NOMO-1 treated with DMSO at 0.1 percent for 48 hours (cell line): ENCODE results near the gene CD82.
A peak's percentile ranks its signal among the peaks of the same experiment; 100 is the strongest.

Experiments
- DNase-seq: peaks from one replicate; lab custom pipeline; 2025; ENCODE audit not compliant: unreplicated experiment; lab: John Stamatoyannopoulos, UW

The CD82 gene

GRCh38 chr11:44565211-44565952 lies at the start of gene CD82:
Gene CD82, plus strand, starts transcription at chr11:44565663. Its CDS starts 29,000 bp downstream, at chr11:44594663.
- peak; percentile 96 for DNase-seq

- DNase-seq, result no peak
Measured at GRCh38 chr11:44516688-44517507, 48.6 kb upstream of the CD82 start.

GRCh38 chr11:44517541-44517940 lies 47.9 kb upstream of the CD82 start:
- DNase-seq, result no peak

GRCh38 chr11:44518968-44519550 lies 46.4 kb upstream of the CD82 start:
- DNase-seq, result no peak

GRCh38 chr11:44519989-44520737 lies 45.3 kb upstream of the CD82 start:
- no peak for DNase-seq

- no peak for DNase-seq
Measured at GRCh38 chr11:44521148-44521547, 44.3 kb upstream of the CD82 start.

GRCh38 chr11:44522294-44522693 lies 43.2 kb upstream of the CD82 start:
- no peak for DNase-seq

GRCh38 chr11:44524346-44524745 lies 41.1 kb upstream of the CD82 start:
- no peak for DNase-seq

- no peak for DNase-seq
Measured at GRCh38 chr11:44524751-44525201, 40.7 kb upstream of the CD82 start.

- DNase-seq, result no peak
Measured at GRCh38 chr11:44525473-44526252, 39.8 kb upstream of the CD82 start.

GRCh38 chr11:44526438-44526837 lies 39.0 kb upstream of the CD82 start:
- no peak for DNase-seq

- no peak for DNase-seq
Measured at GRCh38 chr11:44527476-44527875, 38.0 kb upstream of the CD82 start.

GRCh38 chr11:44528103-44528502 lies 37.4 kb upstream of the CD82 start:
- DNase-seq, result no peak

GRCh38 chr11:44528581-44528980 lies 36.9 kb upstream of the CD82 start:
- DNase-seq, result no peak

- DNase-seq, result peak; percentile 15
Measured at GRCh38 chr11:44529895-44530412, 35.5 kb upstream of the CD82 start.

GRCh38 chr11:44530413-44531115 lies 34.9 kb upstream of the CD82 start:
- no peak for DNase-seq

GRCh38 chr11:44531116-44531504 lies 34.4 kb upstream of the CD82 start:
- no peak for DNase-seq

- DNase-seq, result no peak
Measured at GRCh38 chr11:44531636-44532035, 33.8 kb upstream of the CD82 start.

GRCh38 chr11:44532809-44533208 lies 32.7 kb upstream of the CD82 start:
- DNase-seq, result no peak
